ENCODE data around the gene SUN3. TPM values are rescaled to one million over a fixed set of nuclear protein-coding genes. Genes with fewer than 3 reads are reported as not detected.

The SUN3 gene
- polyA plus RNA-seq, 1 donor from 2014 or later, result not detected

- H3K4me2 ChIP-seq (ENCODE audit: low read length), result no peak overlapping the region
- H3K36me3 ChIP-seq (ENCODE audit: insufficient read depth, low read length), result no peaks in the 10 kb centered on the region
- H2AFZ ChIP-seq (ENCODE audit: low read depth, low read length), result no peak overlapping the region
- no peaks in the 10 kb centered on the region for H3K9me3 ChIP-seq (ENCODE audit: low read length)
- TF ChIP-seq REST (IDR thresholded peaks at IDR 0.05; ENCODE audit: borderline replicate concordance), result no peak
- no peak for TF ChIP-seq EP300 (conservative IDR thresholded peaks at IDR 0.05; ENCODE audit: poor library complexity, severe bottlenecking)
- no peaks in the 10 kb centered on the region for H3K79me2 ChIP-seq (replicated peaks; ENCODE audit: insufficient read depth, low read length)
- H3K4me3 ChIP-seq (ENCODE audit: low read length), result no peak overlapping the region
- H3F3A ChIP-seq (ENCODE audit: insufficient read depth, low read length, poor library complexity, severe bottlenecking), result no peaks in the 10 kb centered on the region
- no peaks in the 10 kb centered on the region for H4K20me1 ChIP-seq (ENCODE audit: insufficient read depth)
- no peaks in the 10 kb centered on the region for H3K27me3 ChIP-seq (ENCODE audit: insufficient read depth, low read depth, low read length)
- H3K9me2 ChIP-seq (ENCODE audit: insufficient read depth, low read length), result no peaks in the 10 kb centered on the region
- H3K27ac ChIP-seq (ENCODE audit: low read length), result no peak overlapping the region
- no peak overlapping the region for H3K9ac ChIP-seq (ENCODE audit: low read length)
Observed at GRCh38 chr7:48017674-48018073, 11.2 kb downstream of the SUN3 start.

- no peak for TF ChIP-seq REST (IDR thresholded peaks at IDR 0.05; ENCODE audit: borderline replicate concordance)
- no peak for TF ChIP-seq POLR2AphosphoS5 (IDR thresholded peaks at IDR 0.05)
- TF ChIP-seq EZH2 (IDR thresholded peaks at IDR 0.05; ENCODE audit: borderline replicate concordance, insufficient read depth, low read length, poor library complexity, severe bottlenecking), result no peak
- H3K27me3 ChIP-seq (ENCODE audit: insufficient read depth, low read depth, low read length), result no peaks in the 10 kb centered on the region
Observed at GRCh38 chr7:48016641-48017040, 12.3 kb downstream of the SUN3 start.

GRCh38 chr7:48011951-48012350, 17.0 kb downstream of the SUN3 start:
- Histone ChIP-seq H3K9ac (ENCODE audit: low read length) (no peak overlapping the region), H4K20me1 (ENCODE audit: insufficient read depth) (no peaks in the 10 kb centered on the region), H3F3A (ENCODE audit: insufficient read depth, low read length, poor library complexity, severe bottlenecking) (no peaks in the 10 kb centered on the region), H3K27me3 (ENCODE audit: insufficient read depth, low read depth, low read length) (no peaks in the 10 kb centered on the region), H3K4me3 (ENCODE audit: low read length) (no peak overlapping the region), H3K4me2 (ENCODE audit: low read length) (no peak overlapping the region), H3K79me2 (replicated peaks; ENCODE audit: insufficient read depth, low read length) (no peaks in the 10 kb centered on the region), H3K36me3 (ENCODE audit: insufficient read depth, low read length) (no peaks in the 10 kb centered on the region), H2AFZ (ENCODE audit: low read depth, low read length) (no peak overlapping the region), H3K9me3 (ENCODE audit: low read length) (no peaks in the 10 kb centered on the region), H3K27ac (ENCODE audit: low read length) (no peak overlapping the region), H3K9me2 (ENCODE audit: insufficient read depth, low read length) (no peaks in the 10 kb centered on the region)
- TF ChIP-seq EZH2 (IDR thresholded peaks at IDR 0.05; ENCODE audit: borderline replicate concordance, insufficient read depth, low read length, poor library complexity, severe bottlenecking) (no peak), CTCF (IDR thresholded peaks at IDR 0.05; ENCODE audit: poor library complexity, severe bottlenecking) (no peak), TAF1 (IDR thresholded peaks at IDR 0.05; ENCODE audit: low read depth) (no peak), MXI1 (conservative IDR thresholded peaks at IDR 0.05; ENCODE audit: poor library complexity, severe bottlenecking) (no peak), RAD21 (conservative IDR thresholded peaks at IDR 0.05) (no peak), SMC3 (conservative IDR thresholded peaks at IDR 0.05; ENCODE audit: poor library complexity) (no peak), EP300 (conservative IDR thresholded peaks at IDR 0.05; ENCODE audit: poor library complexity, severe bottlenecking) (no peak)

More at GRCh38 chr7:48016641-48017040, 12.3 kb downstream of the SUN3 start:
- no peak overlapping the region for H3K9ac ChIP-seq (ENCODE audit: low read length)
- H4K20me1 ChIP-seq (ENCODE audit: insufficient read depth), result no peaks in the 10 kb centered on the region
- H3K9me2 ChIP-seq (ENCODE audit: insufficient read depth, low read length), result no peaks in the 10 kb centered on the region
- H3K4me2 ChIP-seq (ENCODE audit: low read length), result no peak overlapping the region
- H3F3A ChIP-seq (ENCODE audit: insufficient read depth, low read length, poor library complexity, severe bottlenecking), result no peaks in the 10 kb centered on the region
- H3K79me2 ChIP-seq (replicated peaks; ENCODE audit: insufficient read depth, low read length), result no peaks in the 10 kb centered on the region
- H2AFZ ChIP-seq (ENCODE audit: low read depth, low read length), result no peak overlapping the region
- H3K36me3 ChIP-seq (ENCODE audit: insufficient read depth, low read length), result no peaks in the 10 kb centered on the region
- no peak overlapping the region for H3K4me3 ChIP-seq (ENCODE audit: low read length)
- no peak overlapping the region for H3K27ac ChIP-seq (ENCODE audit: low read length)
- H3K9me3 ChIP-seq (ENCODE audit: low read length), result no peaks in the 10 kb centered on the region
